ENCODE results near the gene TMEM11.

TMEM11 gene

DNA sequence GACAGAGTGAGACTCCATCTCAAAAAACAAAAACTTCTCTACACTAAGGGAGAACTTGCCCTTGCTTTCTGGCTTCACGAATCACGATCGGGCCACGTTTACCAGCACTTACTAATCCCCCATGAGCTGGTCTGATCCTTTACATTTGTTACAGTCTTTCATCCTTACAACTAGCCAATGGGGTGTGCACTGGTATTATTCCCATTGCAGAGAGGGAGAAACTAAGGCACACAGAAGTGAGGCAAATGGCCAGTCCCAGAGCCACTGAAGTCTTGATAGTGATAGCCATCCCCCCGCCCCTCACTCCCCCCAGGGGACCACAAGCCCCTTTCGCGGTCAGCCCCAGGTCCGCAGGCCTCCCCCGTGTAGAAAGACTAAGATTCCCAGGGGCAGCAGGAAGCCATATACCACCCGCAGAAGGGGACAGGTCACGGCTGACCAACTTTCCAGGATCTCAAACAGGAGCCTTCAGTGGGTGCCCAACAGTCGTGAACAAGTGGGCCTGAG is 38.4 kb upstream of the TMEM11 start:
- H3K4me3 ChIP-seq (replicated peaks; ENCODE audit: low read depth, low read length) = peak overlapping the region; percentile 59
- no peak for DNase-seq (ENCODE audit: low read depth)
- TF ChIP-seq, protein P1, sequence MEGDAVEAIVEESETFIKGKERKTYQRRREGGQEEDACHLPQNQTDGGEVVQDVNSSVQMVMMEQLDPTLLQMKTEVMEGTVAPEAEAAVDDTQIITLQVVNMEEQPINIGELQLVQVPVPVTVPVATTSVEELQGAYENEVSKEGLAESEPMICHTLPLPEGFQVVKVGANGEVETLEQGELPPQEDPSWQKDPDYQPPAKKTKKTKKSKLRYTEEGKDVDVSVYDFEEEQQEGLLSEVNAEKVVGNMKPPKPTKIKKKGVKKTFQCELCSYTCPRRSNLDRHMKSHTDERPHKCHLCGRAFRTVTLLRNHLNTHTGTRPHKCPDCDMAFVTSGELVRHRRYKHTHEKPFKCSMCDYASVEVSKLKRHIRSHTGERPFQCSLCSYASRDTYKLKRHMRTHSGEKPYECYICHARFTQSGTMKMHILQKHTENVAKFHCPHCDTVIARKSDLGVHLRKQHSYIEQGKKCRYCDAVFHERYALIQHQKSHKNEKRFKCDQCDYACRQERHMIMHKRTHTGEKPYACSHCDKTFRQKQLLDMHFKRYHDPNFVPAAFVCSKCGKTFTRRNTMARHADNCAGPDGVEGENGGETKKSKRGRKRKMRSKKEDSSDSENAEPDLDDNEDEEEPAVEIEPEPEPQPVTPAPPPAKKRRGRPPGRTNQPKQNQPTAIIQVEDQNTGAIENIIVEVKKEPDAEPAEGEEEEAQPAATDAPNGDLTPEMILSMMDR (IDR thresholded peaks at IDR 0.05; ENCODE audit: low read length, missing control alignments) = no peak

DNA sequence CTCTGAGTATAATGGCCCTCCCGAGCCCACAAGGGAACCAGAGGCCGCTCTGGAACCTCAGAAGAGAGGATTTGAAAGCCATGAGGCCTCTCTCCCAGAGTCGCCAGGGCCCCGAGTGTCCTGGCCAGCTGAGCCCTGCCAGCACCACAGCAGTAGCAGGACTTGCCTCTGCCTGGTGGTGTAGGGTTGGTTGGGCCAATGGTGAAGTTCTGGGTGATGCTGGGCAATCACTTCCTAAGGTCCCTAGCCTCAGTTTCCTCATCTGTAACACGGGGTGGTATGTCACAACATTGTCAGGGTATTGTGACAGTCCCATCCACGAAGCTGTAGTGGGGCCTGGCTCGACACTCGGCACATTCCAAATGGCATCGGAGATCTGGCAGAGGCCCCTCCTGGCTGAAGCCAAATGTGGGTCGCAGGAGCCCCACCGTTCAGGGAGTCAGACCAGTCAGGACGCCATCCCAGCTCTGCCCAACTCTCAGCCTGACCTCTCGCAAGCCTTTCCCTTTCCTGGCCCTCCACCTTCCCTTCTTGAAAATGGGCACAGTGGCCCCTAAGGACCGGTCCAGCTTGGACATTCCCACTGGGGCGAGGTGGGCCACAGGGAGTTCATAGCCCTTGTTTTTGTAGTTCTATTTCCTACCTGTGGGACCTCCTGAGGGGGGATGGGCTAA is 37.5 kb upstream of the TMEM11 start:
- TF ChIP-seq, protein P1 (IDR thresholded peaks at IDR 0.05; ENCODE audit: low read length, missing control alignments) = no peak
- H3K4me3 ChIP-seq (replicated peaks; ENCODE audit: low read depth, low read length) = no peak overlapping the region
- DNase-seq (ENCODE audit: low read depth) = no peak

DNA sequence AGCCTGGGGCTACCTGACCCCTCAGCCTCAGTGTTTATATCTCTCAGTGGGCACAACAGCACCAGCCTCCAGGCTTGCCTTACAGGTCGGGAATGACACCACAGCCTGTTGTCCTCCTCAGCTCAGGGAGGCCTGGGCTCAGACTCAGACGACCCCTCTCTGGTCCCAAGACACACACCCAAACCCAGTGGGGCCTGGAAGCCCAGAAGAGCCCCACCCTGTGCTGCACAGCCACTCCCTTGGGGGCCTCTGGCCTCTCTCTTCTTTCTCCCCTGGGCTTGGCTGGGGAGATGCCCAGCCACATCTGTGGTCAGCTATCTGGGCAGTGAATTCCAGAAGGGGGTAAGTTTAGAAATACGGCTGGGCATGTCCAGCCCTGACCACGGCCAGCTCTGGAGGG is 36.9 kb upstream of the TMEM11 start:
- TF ChIP-seq, protein P1 (IDR thresholded peaks at IDR 0.05; ENCODE audit: low read length, missing control alignments) = no peak
- no peak overlapping the region for H3K4me3 ChIP-seq (replicated peaks; ENCODE audit: low read depth, low read length)
- no peak for DNase-seq (ENCODE audit: low read depth)

DNA sequence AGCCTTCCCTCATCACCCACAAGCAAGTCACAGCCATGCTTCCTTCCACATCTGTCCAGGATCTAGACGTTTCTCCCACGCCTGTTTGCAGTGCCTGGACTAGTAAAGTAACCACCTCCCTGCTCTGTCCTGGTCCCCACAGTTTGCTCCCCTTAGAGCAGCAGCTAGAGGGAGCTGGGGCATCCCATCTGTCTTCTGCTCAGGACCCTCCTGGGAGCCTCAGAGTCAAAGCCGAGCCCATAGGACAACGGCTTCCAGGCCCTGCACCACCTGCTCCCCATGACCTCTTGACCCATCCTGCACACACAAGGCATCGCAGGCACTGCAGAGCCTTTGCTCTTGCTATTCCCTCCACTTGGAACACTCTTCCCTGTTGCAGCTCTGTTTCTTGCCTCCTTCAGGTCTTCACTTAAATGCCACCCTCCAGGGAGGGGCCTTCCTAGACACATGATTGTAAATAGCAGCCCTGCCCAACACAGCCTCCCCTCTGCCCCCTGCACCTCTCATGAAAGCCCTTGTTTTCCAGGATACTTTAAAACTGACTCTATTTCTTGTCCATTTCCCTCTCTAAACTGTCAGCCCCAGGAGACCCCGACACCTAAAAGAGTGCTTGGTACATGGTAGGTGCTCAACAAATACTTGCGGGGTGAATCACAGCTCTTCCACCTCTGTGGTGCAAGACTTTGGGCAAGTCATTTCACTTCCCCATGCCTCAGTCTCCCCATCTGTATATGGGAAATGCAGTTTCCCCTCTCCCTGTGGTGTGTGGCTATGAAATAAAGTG is 36.2 kb upstream of the TMEM11 start:
- no peak for DNase-seq (ENCODE audit: low read depth)
- TF ChIP-seq, protein P1 (IDR thresholded peaks at IDR 0.05; ENCODE audit: low read length, missing control alignments) = no peak
- H3K4me3 ChIP-seq (replicated peaks; ENCODE audit: low read depth, low read length) = no peak overlapping the region

DNA sequence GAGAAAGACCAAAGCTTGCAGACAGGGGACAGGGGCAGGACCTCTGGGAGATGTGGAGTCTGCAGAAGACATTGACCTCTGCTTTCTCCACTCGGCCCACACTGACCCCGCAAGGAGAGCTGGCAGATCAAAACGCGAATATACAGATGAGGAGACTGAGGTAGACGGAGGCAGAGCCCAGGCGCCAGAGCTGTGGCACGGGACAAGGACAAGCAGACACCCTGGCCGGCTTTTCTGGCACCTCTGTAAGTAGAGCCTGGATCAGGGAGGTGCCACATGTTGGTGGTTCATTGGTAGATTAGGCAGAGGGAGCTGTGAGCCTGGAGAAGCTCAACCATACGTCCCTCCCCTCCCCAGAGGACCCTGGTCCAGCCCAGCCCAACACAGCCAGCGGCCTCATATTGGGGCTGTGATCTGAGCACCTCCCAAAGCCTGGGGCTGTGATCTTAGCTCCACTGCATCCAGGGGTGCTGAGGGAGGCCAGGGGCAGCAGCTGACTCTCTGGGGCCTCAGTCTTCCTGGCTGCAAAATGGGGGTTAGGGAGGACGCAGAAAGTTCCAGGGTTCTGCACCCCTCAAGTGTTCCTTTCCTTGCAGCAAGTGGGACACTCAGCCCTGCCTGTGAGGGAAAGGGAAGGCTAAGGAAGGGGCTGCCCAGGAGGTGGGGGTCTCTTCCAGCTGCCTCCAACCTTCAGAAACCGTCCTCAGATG is 35.3 kb upstream of the TMEM11 start:
- TF ChIP-seq, protein P1 (IDR thresholded peaks at IDR 0.05; ENCODE audit: low read length, missing control alignments) = no peak
- H3K4me3 ChIP-seq (replicated peaks; ENCODE audit: low read depth, low read length) = no peak overlapping the region
- no peak for DNase-seq (ENCODE audit: low read depth)

DNA sequence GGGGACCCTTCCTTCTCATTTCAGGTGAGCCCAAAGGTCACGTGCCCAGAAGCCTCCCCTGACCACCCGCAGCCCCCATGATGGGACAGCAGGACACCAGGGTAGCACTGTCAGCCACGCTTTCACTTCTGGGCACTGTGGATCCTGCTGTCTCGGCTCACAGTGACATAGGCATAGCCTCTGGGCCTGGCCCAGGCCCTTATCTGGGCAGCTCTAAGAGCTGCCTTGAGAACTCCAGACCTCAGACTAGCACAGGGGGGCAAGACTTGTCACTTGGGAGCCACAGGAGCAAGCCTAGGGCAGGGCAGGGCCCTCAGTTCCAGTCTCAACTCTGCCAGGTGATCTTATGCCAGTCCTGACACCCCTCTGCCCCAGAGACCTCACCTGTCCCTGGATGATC is 34.5 kb upstream of the TMEM11 start:
- TF ChIP-seq, protein P1 (IDR thresholded peaks at IDR 0.05; ENCODE audit: low read length, missing control alignments) = no peak
- DNase-seq (ENCODE audit: low read depth) = no peak
- no peak overlapping the region for H3K4me3 ChIP-seq (replicated peaks; ENCODE audit: low read depth, low read length)

All from fibroblast of pulmonary artery (primary cell).